Tibial artery (tissue), 4 donors: ENCODE measurements around the gene RHEBL1.

Source experiments
- DNase-seq, 2 donors: peaks; one replicate each; pipeline ENCODE4 v3.0.0-alpha.2; 2019
- H3K27ac ChIP-seq, 2 donors: fragments of 200-600 bp; sonication (generic) in 1 of 2; 1 replicate in 1 of 2; 2 replicates in 1 of 2; pipeline ENCODE4 v1.5.1; 2018 to 2019; ENCODE audit warnings: mild to moderate bottlenecking in 1 of 2
- H3K27me3 ChIP-seq, 2 donors: fragments of 200-600 bp; sonication (generic) in 1 of 2; one replicate each; pipeline versions ENCODE4 v1.5.1 to v1.6.0; 2016 to 2019
- H3K36me3 ChIP-seq, 3 donors: fragments of 200-600 bp; sonication (generic) in 2 of 3; one replicate each; pipeline ENCODE4 v1.5.1; 2016 to 2019; ENCODE audit warnings: mild to moderate bottlenecking in 2 of 3
- H3K4me1 ChIP-seq, 4 donors: fragments of 200-600 bp; sonication (generic) in 2 of 4; 1 replicate in 3 of 4; 2 replicates in 1 of 4; pipeline ENCODE4 v1.5.1; 2016 to 2019
- H3K4me3 ChIP-seq, 2 donors: fragments of 200-600 bp; sonication (generic) in 1 of 2; 1 replicate in 1 of 2; 2 replicates in 1 of 2; pipeline ENCODE4 v1.5.1; 2018 to 2019; ENCODE audit warnings: mild to moderate bottlenecking in 2 of 2
- H3K9me3 ChIP-seq, 3 donors: fragments of 200-600 bp; sonication (generic) in 1 of 3; one replicate each; pipeline ENCODE4 v1.5.1; 2016 to 2019
- intact Hi-C: fragments of 100-400 bp; cut with DNase I; formaldehyde crosslinking; loops from one replicate; pipeline ENCODE4 v1.15.0; 2023; ENCODE audit warnings: low total_unique reads
- TF ChIP-seq, protein P1 (sequence below), 2 experiments: fragments of 200-600 bp in 1 of 2; fragments of 450-650 bp in 1 of 2; IDR thresholded peaks; one replicate each; pipeline ENCODE4 v1.5.1; 2017 to 2019; ENCODE audit warnings: antibody characterized with exemption in 2 of 2, mild to moderate bottlenecking in 1 of 2, moderate library complexity in 1 of 2

The RHEBL1 gene

DNA sequence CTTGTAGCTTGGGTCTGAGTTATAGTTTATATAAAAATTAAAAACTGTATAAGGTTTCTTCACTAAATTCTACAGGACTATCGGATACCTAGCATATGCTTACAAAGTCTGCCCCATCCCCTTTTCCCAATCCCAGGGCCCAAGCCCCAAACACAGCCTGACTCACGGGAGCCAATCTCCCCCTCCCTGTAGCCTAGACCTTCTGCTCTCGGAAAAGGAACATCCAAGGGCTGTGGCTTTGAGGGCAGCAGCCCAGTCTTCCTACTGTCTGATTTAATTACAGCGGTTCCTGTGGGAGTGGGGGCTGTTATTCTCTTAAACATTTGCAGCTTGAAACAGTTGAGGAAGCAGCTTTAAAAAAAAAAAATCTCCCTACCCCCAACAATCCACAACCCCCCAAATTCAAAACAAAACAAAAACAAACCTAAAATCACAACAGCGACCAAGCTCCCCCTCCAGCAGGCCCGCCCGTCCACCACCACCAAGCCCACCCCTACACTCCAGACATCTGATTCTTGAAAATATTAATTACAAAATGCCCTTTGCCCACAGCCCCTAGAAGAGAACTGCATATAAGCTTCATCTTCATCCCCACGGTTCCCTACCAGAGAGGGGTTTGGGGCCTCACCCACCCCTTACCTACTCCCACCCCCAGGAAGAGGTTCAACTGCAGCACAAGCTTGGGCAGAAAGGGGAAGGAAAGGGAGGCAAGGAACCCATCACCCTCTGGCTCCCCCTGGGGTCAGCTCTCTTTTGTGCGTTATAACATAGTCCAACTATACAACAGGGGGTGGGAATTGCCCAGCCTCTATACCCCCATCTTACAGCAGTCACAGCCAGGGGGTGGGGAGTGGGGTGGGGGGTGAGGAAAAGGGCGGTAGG is 50.1 kb downstream of the RHEBL1 start:
- peaks cover 0 to 23% (median 14%) of the 10 kb centered on the region in 4 donors for H3K4me1 ChIP-seq
- TF ChIP-seq, protein P1, sequence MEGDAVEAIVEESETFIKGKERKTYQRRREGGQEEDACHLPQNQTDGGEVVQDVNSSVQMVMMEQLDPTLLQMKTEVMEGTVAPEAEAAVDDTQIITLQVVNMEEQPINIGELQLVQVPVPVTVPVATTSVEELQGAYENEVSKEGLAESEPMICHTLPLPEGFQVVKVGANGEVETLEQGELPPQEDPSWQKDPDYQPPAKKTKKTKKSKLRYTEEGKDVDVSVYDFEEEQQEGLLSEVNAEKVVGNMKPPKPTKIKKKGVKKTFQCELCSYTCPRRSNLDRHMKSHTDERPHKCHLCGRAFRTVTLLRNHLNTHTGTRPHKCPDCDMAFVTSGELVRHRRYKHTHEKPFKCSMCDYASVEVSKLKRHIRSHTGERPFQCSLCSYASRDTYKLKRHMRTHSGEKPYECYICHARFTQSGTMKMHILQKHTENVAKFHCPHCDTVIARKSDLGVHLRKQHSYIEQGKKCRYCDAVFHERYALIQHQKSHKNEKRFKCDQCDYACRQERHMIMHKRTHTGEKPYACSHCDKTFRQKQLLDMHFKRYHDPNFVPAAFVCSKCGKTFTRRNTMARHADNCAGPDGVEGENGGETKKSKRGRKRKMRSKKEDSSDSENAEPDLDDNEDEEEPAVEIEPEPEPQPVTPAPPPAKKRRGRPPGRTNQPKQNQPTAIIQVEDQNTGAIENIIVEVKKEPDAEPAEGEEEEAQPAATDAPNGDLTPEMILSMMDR (IDR thresholded peaks at IDR 0.05) = no peak
- H3K27me3 ChIP-seq = no peaks in the 10 kb centered on the region
- no peak for DNase-seq
- no peaks in the 10 kb centered on the region for H3K9me3 ChIP-seq
- peak overlapping the region; percentile 90 to 94 for H3K27ac ChIP-seq
- peaks cover 31 to 44% (median 39%) of the 10 kb centered on the region in 3 donors for H3K36me3 ChIP-seq
- intact Hi-C loops = no loop called here
- peak overlapping the region; percentile 70 to 88 for H3K4me3 ChIP-seq

DNA sequence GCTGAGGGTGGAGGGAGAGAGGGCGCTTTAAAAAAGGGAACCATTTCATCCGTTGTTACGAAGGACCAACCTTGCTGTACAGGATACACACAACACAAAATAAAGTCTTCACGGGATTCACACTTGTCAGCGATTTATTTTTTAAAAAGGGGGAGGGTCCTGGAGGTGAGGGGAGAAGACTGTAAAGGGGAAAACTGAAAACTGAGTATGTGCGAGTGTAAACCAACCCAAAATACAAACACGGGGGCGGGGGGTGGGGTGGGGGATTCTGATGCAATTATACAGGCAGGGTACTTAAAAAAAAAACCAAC is 50.7 kb downstream of the RHEBL1 start:
- H3K4me1 ChIP-seq = peaks cover 0 to 23% (median 14%) of the 10 kb centered on the region in 4 donors
- peaks cover 25 to 38% (median 33%) of the 10 kb centered on the region in 3 donors for H3K36me3 ChIP-seq
- no peaks in the 10 kb centered on the region for H3K27me3 ChIP-seq
- intact Hi-C loops = no loop called here
- no peaks in the 10 kb centered on the region for H3K9me3 ChIP-seq
- TF ChIP-seq, protein P1 (IDR thresholded peaks at IDR 0.05) = no peak
- no peak for DNase-seq
- peak overlapping the region; percentile 70 to 88 for H3K4me3 ChIP-seq
- peak overlapping the region; percentile 90 to 94 for H3K27ac ChIP-seq

DNA sequence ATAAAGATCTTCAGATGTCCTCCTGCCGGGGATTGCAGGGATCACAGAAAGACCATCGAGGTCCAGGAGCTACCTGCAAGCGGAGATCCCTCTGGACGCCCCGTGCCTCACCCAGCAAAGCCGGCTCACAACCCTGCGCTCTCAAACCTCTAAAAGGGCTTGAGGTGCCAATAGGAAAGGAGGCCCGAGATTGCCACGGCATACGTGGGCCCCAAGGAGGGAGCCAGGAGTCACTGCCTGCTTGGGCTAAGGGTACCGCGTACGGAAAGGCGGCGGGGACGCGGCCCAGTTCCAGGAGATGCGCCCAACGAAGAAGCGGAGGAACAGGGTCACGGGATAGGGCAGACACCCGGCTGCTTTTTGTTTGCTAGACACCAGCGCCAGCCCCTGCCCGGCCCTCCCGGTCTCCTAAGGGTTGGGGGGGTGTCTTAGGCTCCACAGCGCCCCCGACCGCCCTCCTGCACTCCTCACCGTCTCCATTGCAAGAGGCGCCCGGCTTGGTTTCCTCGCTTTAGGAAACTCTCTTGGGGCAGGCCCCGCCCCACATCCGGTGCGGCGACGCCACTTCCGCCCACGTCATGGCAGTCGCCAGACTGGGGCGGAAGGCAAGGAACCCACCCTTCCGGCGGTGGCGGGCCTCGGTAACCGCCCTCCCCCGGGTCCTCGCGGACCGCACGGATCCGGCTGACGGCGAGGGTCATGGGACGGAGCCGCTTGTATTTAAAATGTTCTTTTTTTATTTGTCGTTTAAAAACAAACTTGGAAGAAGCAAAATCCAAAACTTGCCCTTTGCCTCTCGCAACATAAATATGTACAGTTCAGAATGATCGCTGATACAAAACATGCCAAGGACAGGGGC is 51.3 kb downstream of the RHEBL1 start, which contains the start of gene PRKAG1:
PRKAG1 (minus strand) TSS at position 516 of the 859 bp plus-strand sequence; CDS start at position 480, 36 bp downstream.
- Histone ChIP-seq H3K4me1 (peaks cover 0 to 23% (median 14%) of the 10 kb centered on the region in 4 donors), H3K27me3 (no peaks in the 10 kb centered on the region), H3K36me3 (peaks cover 20 to 32% (median 27%) of the 10 kb centered on the region in 3 donors), H3K4me3 (peak within 1 kb of the TSS; percentile 70 to 88), H3K27ac (peak within 1 kb of the TSS; percentile 90 to 94), H3K9me3 (no peaks in the 10 kb centered on the region)
- TF ChIP-seq, protein P1 (IDR thresholded peaks at IDR 0.05) = peak; percentile 19 to 40
- DNase-seq = peak; percentile 95 to 98
- intact Hi-C loops = no loop called here

DNA sequence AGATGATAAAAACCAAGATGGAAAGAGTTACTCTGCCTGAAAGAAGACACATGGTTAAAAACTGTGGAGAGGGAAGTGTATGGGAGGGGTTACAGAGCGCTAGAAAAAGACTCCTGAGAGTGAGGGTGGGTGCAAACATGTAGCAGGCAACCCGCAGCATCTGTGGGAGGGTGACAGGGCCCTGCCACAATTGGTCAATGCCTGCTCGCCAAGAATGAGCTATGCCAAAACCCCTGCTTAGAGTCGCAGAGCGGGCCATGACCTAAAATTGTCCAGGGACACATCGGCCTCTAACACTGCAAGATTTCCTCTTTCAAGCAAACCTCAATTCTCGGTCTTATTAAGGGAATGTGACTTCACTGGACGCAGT is 51.9 kb downstream of the RHEBL1 start:
- Histone ChIP-seq H3K27me3 (no peaks in the 10 kb centered on the region), H3K4me3 (peak overlapping the region; percentile 70 to 88), H3K27ac (peak overlapping the region; percentile 90 to 94), H3K4me1 (peaks cover 0 to 23% (median 14%) of the 10 kb centered on the region in 4 donors), H3K36me3 (peaks cover 16 to 30% (median 22%) of the 10 kb centered on the region in 3 donors), H3K9me3 (no peaks in the 10 kb centered on the region)
- TF ChIP-seq, protein P1 (IDR thresholded peaks at IDR 0.05) = no peak
- DNase-seq = no peak
- intact Hi-C loops = no loop called here

DNA sequence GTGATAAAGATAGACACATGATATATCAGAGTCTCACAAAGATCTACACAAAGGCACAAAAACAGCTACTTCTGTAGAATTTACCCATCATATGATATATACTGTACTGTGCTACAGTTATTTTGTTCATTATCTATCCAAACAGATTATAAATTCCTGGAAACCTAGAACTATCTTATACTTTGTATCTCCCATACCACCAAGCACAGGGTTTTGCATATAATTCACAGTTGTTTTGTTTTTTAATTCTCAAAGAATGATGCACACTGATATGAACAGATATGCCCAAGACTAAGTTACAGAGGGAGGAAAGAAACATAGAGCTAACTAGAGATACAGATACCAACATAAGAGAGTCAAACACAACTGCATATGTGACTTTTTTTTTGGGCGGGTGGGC is 54.6 kb downstream of the RHEBL1 start:
- peaks cover 0 to 23% (median 14%) of the 10 kb centered on the region in 4 donors for H3K4me1 ChIP-seq
- no peaks in the 10 kb centered on the region for H3K9me3 ChIP-seq
- intact Hi-C loops = no loop called here
- H3K27ac ChIP-seq = no peak overlapping the region
- no peak for DNase-seq
- H3K27me3 ChIP-seq = no peaks in the 10 kb centered on the region
- peaks cover 24 to 31% (median 28%) of the 10 kb centered on the region in 3 donors for H3K36me3 ChIP-seq
- no peak overlapping the region for H3K4me3 ChIP-seq
- TF ChIP-seq, protein P1 (IDR thresholded peaks at IDR 0.05) = no peak
